HG03108 (cell line): ENCODE measurements around the gene SH3BGR.
A peak's percentile ranks its signal among the peaks of the same experiment; 100 is the strongest.
"Not testable (repeated sequence)": the region's sequence is repeated elsewhere in the genome, so short reads cannot be mapped to it uniquely, and the experiment has no call there.

ENCODE experiments used
- ATAC-seq: cut with Tn5 transposase; IDR thresholded peaks from one replicate; pipeline ENCODE4 v1.9.1; 2021; ENCODE audit warnings: moderate library complexity; ENCODE audit not compliant: unreplicated experiment

SH3BGR gene

GRCh38 chr21:39451332-39452206 is at the start of gene SH3BGR:
TSS of gene SH3BGR (plus strand) at chr21:39451970. CDS start at chr21:39452097, 127 bp downstream.
- ATAC-seq: no peak

DNA sequence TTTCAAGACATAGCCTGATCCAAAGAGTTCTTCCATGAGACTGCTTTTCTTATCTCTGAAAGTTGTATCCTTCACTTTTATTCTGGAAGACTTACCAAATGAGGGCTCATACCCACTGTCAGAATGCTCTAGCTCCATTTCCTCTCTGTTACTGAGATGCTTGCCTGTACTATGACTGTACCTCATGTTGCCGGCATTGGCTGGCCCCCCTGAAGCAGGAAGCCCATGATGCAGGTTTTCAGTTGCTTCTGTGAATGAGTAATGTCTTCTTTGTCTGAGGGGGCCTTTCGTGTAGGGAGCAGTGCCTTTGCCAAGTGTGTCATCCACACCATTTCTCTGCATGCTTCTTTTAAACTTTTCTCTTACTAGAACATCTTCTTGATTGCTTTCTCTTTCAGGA is 45.7 kb upstream of the SH3BGR start:
- no peak for ATAC-seq

- not testable (repeated sequence) for ATAC-seq
These were observed 32.6 kb upstream of the SH3BGR start for GRCh38 chr21:39419204-39419603.

- no peak for ATAC-seq
These were observed 29.1 kb upstream of the SH3BGR start for GRCh38 chr21:39422527-39423241.

DNA sequence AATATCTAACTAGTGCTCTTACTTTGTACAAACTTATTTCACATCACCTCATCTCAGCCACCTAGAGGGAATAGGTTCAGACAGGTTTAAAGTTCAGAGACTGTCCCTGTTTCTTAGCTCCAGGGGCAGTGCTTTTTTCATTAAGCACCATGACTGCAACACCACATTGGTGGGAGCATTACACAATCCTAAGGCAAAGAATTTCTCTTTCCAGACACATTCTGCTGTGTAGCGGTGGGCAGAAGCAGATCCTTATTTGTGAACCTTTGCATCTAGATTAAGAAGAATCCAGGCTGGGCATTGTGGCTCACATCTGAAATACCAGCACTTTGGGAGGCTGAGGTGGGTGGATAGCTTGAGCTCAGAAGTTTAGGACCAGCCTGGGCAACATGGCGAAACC is 22.3 kb upstream of the SH3BGR start:
- no peak for ATAC-seq

- no peak for ATAC-seq
These were observed 21.8 kb upstream of the SH3BGR start for GRCh38 chr21:39430016-39430415.

- ATAC-seq: no peak
These were observed 21.3 kb upstream of the SH3BGR start for GRCh38 chr21:39430457-39430856.

DNA sequence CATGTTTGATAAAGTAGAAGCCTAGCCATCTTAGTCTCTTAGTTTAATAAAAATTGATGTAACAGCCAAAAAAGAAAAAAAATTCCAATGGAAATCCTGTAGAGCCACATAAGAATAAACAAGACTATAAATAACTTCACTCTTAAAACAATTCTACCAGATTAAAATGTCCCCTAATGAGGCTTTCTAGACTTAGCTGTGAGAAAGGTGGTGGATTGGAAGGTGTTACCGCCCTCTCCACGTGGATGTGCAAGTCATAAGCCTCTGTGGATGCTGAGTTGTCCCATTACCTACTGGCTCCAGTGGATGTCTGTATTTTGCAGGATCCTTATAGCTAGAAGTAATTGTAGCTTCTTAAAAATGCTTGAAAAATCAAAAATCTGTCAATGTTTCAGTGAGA is 20.8 kb upstream of the SH3BGR start:
- no peak for ATAC-seq

DNA sequence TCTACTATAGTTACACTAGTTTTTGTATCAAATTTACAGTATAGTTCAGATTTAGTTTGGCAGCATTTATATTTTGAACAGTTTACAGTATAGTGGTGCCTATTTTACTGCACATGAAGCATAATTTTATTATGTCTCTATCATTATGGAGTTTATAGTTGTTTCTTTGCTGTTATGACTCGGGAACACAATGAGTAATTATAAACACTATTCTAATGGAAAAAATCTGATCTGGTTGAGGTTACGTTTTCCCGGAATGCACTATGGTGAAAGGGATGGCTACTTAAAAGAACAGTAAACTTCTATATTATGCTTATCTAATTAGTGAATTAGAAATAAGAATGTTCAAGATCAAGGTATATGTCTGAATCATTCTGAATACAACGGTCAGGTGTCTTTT is 16.8 kb upstream of the SH3BGR start:
- ATAC-seq: no peak

- no peak for ATAC-seq
These were observed 12.5 kb upstream of the SH3BGR start for GRCh38 chr21:39439232-39439631.

DNA sequence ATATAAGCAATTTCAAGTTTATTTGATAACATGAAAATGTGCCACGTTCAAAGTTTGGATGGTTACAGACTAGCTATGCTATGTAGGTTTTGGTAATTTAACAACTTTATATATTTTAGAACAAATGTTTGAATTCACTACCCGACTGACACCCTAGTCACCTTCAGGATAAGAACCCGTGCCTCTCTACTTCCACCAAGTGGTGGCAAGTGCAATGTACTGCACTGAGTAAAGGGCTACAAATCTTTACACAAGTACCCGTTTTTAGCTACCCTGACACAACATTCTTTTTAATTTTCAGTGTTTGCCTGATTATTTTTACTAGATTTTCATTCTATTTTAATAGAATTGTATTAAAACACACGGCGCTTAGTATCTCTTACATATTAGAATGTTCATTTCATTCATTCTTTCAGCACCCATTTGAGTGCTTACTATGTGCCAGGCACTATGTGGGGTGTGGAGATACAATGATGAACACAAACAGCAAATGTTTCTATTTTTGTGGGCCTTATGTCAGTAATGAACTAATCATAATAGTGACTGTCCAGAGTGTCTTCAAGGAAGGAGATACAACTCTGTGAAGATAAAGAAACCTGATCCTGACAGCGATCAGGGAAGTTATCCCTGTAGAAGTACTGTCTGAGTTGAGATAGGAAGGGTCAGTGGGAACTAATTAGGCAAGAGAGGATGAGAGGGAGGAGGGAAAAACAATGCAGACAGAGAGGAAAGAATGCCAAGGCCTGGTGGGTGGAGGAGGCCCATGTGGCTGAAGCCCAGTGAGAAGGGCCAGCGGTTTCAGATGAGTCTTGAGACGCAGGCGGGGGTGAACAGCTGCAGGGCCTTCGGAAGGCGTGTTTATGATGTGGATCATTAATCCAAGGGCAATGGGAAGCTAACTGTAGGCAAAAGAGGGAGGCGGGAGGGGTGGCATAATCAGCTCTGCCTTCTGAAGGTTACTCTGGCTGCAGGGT is 10.0 kb upstream of the SH3BGR start:
- ATAC-seq: no peak

DNA sequence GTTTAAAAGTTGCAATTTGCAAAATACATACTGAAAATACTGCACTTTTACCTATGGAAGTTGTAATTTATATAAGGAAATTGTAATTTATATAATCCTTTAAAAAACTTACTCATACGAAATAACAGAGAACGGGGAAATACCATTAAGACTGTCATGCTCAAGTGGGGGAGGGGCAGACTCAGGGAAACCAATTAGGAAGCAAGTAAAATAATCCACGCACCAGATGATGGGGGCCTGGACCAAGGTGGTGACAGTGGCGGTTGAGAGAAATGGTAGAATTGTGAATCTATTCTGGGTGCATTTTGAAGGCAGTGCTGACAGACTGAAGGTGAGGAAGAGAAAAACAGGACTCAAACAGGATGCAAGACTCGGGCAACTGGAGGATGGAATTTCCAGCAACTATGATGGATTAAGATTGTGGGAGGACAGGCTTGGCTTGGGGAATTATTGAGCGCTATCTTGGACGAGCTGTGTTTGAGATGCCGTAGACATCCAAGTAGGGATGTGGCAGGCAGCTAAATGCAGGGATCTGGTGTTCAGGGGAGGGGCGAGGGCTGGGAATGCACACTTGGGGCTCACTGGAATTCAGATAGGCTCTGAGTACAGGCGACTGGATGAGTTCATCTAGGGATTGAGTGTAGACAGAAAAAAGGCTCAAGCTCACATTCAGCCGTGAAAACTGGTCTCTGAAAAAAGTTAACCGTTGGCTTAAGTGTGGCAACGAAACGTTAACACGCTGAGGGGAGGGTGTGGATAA is 7.2 kb upstream of the SH3BGR start:
- ATAC-seq: no peak

DNA sequence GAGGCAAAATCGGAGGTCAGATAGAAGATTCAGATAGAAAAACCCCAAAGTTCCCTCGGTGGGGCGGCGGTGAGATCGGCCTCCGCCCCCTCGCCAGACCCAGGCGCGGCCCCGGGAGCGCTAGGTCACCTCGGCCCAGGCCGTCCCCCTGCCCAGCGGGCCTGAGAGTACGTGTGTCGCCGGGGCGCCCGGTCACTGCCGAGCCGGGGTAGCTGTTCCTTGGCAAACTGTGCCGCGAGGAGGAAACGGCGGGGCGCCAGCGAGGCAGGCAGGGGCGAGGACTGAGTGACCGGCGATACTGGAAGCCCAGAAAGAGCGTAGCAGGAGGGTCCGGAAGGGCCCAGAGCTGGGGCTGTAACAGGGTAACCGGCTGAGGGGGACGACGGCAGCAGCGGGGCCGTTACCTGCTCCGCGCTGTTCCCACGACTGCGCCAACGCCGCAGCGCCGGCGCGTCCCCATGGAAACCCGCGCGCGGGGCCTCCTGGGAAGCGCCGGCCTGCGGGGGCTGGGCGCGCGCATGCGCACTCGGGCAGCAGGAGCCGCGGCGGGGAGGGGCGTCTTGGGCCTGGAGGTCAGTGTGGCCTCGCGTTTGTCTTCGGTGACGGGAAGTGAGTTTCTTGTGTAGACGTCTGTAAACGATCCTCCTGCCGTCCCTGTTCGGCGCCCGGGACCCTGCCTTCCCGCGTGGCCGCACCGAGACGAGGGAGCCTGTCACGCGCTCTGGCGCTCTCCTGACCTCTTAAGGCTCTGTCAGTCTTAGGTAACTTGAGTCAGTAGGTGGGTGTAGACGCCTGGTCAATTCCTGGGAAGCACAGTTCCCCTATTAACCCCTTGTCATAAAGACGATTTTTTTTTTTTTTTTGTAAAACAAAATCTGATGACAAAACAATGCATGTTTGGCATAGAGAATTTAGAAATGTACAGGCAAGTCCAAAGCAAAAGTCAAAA is 6.2 kb upstream of the SH3BGR start, which contains the start of gene LCA5L:
LCA5L (minus strand) TSS at position 458 of the 949 bp plus-strand sequence. CDS start 17,285 bp downstream, outside the sequence.
- peak; percentile 77 for ATAC-seq

- no peak for ATAC-seq
These were observed 4.5 kb upstream of the SH3BGR start for GRCh38 chr21:39447264-39447663.

GRCh38 chr21:39452207-39452969 is 618 bp downstream of the SH3BGR start:
- ATAC-seq: no peak

GRCh38 chr21:39452970-39453342 is 1.2 kb downstream of the SH3BGR start:
- no peak for ATAC-seq

DNA sequence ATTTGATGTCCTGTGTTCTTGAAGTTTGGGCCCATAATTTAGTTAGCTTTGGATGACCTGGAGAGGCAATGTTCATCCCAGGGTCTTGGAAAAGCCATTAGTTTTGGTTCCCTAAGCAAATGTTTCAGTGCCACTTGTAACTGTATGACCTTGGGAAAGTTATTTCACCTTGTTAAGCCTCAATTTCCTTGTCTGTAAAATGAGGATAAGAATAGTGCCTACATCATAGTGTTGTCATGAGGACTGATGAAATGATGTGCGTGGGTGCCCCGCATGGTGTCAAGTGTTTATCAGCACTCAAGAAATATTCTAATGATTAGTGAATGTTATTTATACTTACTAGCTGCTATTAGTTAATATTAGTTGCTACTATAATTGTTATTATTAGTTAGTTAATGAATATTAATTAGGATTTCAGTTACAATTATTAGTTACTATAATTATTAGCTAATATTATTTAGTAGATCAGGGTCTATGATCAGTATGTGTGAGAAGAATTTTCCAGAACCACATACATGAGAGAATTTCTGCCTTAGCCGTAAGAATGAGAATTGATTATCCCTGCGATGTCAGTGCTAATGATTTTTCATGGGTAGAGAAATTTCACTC is 1.9 kb downstream of the SH3BGR start:
- ATAC-seq: no peak
